A673 (cell line): ENCODE measurements around the gene HPS6. TPM values are rescaled to one million over a fixed set of nuclear protein-coding genes. Genes with fewer than 3 reads are reported as not detected.

Source experiments
- BruUV-seq: library from RNA; stranded (reverse); fragments of 400-500 nt; replicated peaks from 2 replicates; lab custom pipeline; 2021; lab: Mats Ljungman, UMichigan
- CTCF ChIA-PET: fragments of 300-600 bp; sonication (Branson Sonifier 250); formaldehyde crosslinking; loops from one replicate; lab custom pipeline; 2022; ENCODE audit warnings: antibody characterized with exemption; lab: Charles Lee
- POLR2A ChIA-PET: fragments of 300-600 bp; sonication (Branson Sonifier 250); formaldehyde crosslinking; loops from one replicate; lab custom pipeline; 2022; ENCODE audit warnings: antibody characterized with exemption; ENCODE audit not compliant: low non-redundant PET; lab: Charles Lee
- DNase-seq: peaks from one replicate; pipeline ENCODE4 v3.0.0-alpha.2; 2015; ENCODE audit warnings: low spot score
- H3K27ac ChIP-seq: fragments of 200-600 bp; sonication (generic); 2 replicates; pipeline ENCODE4 v1.5.1; 2016; ENCODE audit warnings: mixed run types, low read depth, mild to moderate bottlenecking, mixed read lengths, antibody characterized with exemption, low read length; ENCODE audit not compliant: poor library complexity, severe bottlenecking
- H3K27me3 ChIP-seq: fragments of 200-600 bp; sonication (generic); replicated peaks from 2 replicates; pipeline ENCODE4 v1.6.1; 2017; ENCODE audit warnings: mixed run types, low read depth, mild to moderate bottlenecking, mixed read lengths, antibody characterized with exemption, low read length; ENCODE audit not compliant: insufficient read depth, poor library complexity
- H3K36me3 ChIP-seq: fragments of 200-600 bp; sonication (generic); 2 replicates; pipeline ENCODE4 v1.6.1; 2016; ENCODE audit warnings: mixed run types, mild to moderate bottlenecking, mixed read lengths, antibody characterized with exemption, low read length; ENCODE audit not compliant: insufficient read depth, poor library complexity, severe bottlenecking
- H3K4me1 ChIP-seq: fragments of 200-600 bp; sonication (generic); 2 replicates; pipeline ENCODE4 v1.6.1; 2017; ENCODE audit warnings: mixed run types, mild to moderate bottlenecking, mixed read lengths, antibody characterized with exemption, low read length; ENCODE audit not compliant: insufficient read depth, poor library complexity, severe bottlenecking
- H3K4me3 ChIP-seq: fragments of 200-600 bp; sonication (generic); 2 replicates; pipeline ENCODE4 v1.5.1; 2016; ENCODE audit warnings: low read depth, mixed run types, mild to moderate bottlenecking, mixed read lengths, low read length; ENCODE audit not compliant: poor library complexity, severe bottlenecking
- H3K9me3 ChIP-seq: fragments of 200-600 bp; sonication (generic); 2 replicates; pipeline ENCODE4 v1.6.1; 2016; ENCODE audit warnings: mixed run types, low read depth, mild to moderate bottlenecking, mixed read lengths, antibody characterized with exemption, low read length; ENCODE audit not compliant: poor library complexity, severe bottlenecking
- EZH2 ChIP-seq: fragments of 200-600 bp; sonication (generic); IDR thresholded peaks from 2 replicates; pipeline ENCODE4 v1.6.1; 2017; ENCODE audit warnings: borderline replicate concordance, low read depth, mild to moderate bottlenecking, mixed read lengths, antibody characterized with exemption, low read length; ENCODE audit not compliant: poor library complexity, severe bottlenecking
- intact Hi-C: fragments of 100-400 bp; cut with micrococcal nuclease; formaldehyde crosslinking; loops from one replicate; pipeline ENCODE4 v1.10.0; 2022; ENCODE audit not compliant: unreplicated experiment
- total RNA-seq: library from RNA; stranded (reverse); gene quantifications from 2 replicates; pipeline ENCODE4 v1.2.3, GENCODE V29; 2021
- TF ChIP-seq, protein P1 (sequence below): fragments of 300-800, 200-600 bp; sonication (generic); conservative IDR thresholded peaks from 2 replicates; pipeline ENCODE4 v1.5.1; 2017; ENCODE audit warnings: low read depth, mild to moderate bottlenecking, antibody characterized with exemption, low read length, moderate library complexity, mixed read lengths

Gene HPS6
- total RNA-seq, 1 experiment from 2014 or later, result 12.6 TPM

GRCh38 chr10:102106998-102107397, 41.8 kb downstream of the HPS6 start:
- no peak for DNase-seq
- Histone ChIP-seq H3K27me3 (no peaks in the 10 kb centered on the region), H3K4me1 (no peaks in the 10 kb centered on the region), H3K27ac (no peak overlapping the region), H3K36me3 (peaks cover 45% of the 10 kb centered on the region), H3K9me3 (no peaks in the 10 kb centered on the region), H3K4me3 (no peak overlapping the region)
- CTCF ChIA-PET, result no interaction called here
- intact Hi-C loops, result no loop called here
- TF ChIP-seq, protein P1, sequence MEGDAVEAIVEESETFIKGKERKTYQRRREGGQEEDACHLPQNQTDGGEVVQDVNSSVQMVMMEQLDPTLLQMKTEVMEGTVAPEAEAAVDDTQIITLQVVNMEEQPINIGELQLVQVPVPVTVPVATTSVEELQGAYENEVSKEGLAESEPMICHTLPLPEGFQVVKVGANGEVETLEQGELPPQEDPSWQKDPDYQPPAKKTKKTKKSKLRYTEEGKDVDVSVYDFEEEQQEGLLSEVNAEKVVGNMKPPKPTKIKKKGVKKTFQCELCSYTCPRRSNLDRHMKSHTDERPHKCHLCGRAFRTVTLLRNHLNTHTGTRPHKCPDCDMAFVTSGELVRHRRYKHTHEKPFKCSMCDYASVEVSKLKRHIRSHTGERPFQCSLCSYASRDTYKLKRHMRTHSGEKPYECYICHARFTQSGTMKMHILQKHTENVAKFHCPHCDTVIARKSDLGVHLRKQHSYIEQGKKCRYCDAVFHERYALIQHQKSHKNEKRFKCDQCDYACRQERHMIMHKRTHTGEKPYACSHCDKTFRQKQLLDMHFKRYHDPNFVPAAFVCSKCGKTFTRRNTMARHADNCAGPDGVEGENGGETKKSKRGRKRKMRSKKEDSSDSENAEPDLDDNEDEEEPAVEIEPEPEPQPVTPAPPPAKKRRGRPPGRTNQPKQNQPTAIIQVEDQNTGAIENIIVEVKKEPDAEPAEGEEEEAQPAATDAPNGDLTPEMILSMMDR, result no peak
- no peak for TF ChIP-seq EZH2
- POLR2A ChIA-PET, result no interaction called here
- BruUV-seq, result TSS peak; percentile 13

GRCh38 chr10:102109166-102110116, 44.3 kb downstream of the HPS6 start:
- CTCF ChIA-PET, result no interaction called here
- no peak for TF ChIP-seq EZH2
- TF ChIP-seq, protein P1, result no peak
- H3K36me3 ChIP-seq, result peaks cover 45% of the 10 kb centered on the region
- DNase-seq, result no peak
- H3K27me3 ChIP-seq, result no peaks in the 10 kb centered on the region
- no peaks in the 10 kb centered on the region for H3K9me3 ChIP-seq
- POLR2A ChIA-PET, result no interaction called here
- no TSS peak for BruUV-seq
- intact Hi-C loops, result no loop called here
- peaks cover 12% of the 10 kb centered on the region for H3K4me1 ChIP-seq
- H3K27ac ChIP-seq, result no peak overlapping the region
- no peak overlapping the region for H3K4me3 ChIP-seq

DNA sequence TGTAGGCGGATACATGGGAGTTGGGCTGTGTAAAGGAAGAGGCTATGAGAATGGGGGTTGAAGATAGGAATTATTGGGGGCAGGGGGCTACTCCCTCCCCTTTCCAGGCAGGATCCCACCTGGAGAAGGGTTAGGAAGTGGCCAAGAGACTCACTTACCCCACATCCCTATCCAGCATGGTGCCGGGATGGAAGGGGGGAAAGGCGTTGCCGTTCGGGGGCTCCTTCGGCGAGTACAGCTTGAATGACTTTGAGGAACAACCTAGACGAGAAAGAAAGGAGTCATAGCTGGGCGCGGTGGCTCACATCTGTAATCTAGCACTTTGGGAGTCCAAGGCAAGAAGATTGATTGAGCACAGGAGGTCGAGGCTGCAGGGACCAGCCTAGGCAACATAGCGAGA, 46.1 kb downstream of the HPS6 start:
- H3K27me3 ChIP-seq, result no peaks in the 10 kb centered on the region
- no peak overlapping the region for H3K27ac ChIP-seq
- POLR2A ChIA-PET, result interaction anchor here (0.6 kb wide), 1 partner anchor 271 kb away, joined by 3 read pairs; no protein-coding TSS in a partner anchor
- no peak overlapping the region for H3K4me3 ChIP-seq
- DNase-seq, result no peak
- CTCF ChIA-PET, result interaction anchor here (0.7 kb wide), 1 partner anchor 11 kb away, joined by 3 read pairs; no protein-coding TSS in a partner anchor
- TF ChIP-seq, protein P1, result no peak
- TF ChIP-seq EZH2, result no peak
- intact Hi-C loops, result no loop called here
- H3K9me3 ChIP-seq, result no peaks in the 10 kb centered on the region
- no TSS peak for BruUV-seq
- peaks cover 42% of the 10 kb centered on the region for H3K36me3 ChIP-seq
- peaks cover 25% of the 10 kb centered on the region for H3K4me1 ChIP-seq
